ENCODE results near the gene SOBP. TPM values are rescaled to one million over a fixed set of nuclear protein-coding genes. Genes with fewer than 3 reads are reported as not detected.

Gene SOBP
- total RNA-seq, 1 experiment from 2014 or later, result 0.22 TPM

DNA sequence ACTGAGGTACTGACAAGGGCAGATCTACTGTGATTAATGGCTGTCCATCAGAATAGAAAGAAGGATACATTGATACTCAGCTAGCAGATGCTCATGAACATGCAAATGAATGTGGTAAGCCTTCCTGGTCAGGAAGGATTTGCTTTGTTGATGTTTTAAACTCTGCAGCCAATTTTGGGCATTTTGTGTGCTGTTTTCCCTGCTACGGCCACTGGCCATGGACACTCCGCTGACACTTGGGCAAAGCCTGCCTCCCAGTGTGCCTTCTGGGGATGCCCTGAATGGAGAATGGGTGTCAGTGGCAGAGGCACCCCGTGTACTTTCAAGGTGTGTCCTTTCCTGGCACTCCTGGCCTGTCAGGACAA, 113.1 kb downstream of the SOBP start:
- Histone ChIP-seq H2AFZ (no peak overlapping the region), H3K4me3 (no peak overlapping the region), H3K27ac (no peak overlapping the region), H3K4me2 (no peak overlapping the region), H4K20me1 (ENCODE audit: insufficient read depth) (no peaks in the 10 kb centered on the region), H3F3A (ENCODE audit: insufficient read depth, low read depth) (0 out of 2 replicates have a peak, but pooled peaks cover 5% of the 10 kb centered on the region), H3K9me2 (ENCODE audit: insufficient read depth) (no peaks in the 10 kb centered on the region), H3K9me3 (ENCODE audit: insufficient read depth, low read depth) (no peaks in the 10 kb centered on the region), H3K27me3 (ENCODE audit: insufficient read depth, low read depth) (no peaks in the 10 kb centered on the region), H3K4me1 (replicated peaks; ENCODE audit: insufficient read depth) (peaks cover 20% of the 10 kb centered on the region), H3K36me3 (ENCODE audit: low read depth) (no peaks in the 10 kb centered on the region), H3K79me2 (ENCODE audit: low read depth) (no peaks in the 10 kb centered on the region)
- no peak for DNase-seq
- intact Hi-C loops (cut with micrococcal nuclease; ENCODE audit: unreplicated experiment), result no loop called here
- ChIA-PET POLR2A (ENCODE audit: unreplicated experiment) (no interaction called here), CTCF (no interaction called here)
- no peak for TF ChIP-seq EZH2 (IDR thresholded peaks at IDR 0.05; ENCODE audit: low read depth)
- TF ChIP-seq, protein P1, sequence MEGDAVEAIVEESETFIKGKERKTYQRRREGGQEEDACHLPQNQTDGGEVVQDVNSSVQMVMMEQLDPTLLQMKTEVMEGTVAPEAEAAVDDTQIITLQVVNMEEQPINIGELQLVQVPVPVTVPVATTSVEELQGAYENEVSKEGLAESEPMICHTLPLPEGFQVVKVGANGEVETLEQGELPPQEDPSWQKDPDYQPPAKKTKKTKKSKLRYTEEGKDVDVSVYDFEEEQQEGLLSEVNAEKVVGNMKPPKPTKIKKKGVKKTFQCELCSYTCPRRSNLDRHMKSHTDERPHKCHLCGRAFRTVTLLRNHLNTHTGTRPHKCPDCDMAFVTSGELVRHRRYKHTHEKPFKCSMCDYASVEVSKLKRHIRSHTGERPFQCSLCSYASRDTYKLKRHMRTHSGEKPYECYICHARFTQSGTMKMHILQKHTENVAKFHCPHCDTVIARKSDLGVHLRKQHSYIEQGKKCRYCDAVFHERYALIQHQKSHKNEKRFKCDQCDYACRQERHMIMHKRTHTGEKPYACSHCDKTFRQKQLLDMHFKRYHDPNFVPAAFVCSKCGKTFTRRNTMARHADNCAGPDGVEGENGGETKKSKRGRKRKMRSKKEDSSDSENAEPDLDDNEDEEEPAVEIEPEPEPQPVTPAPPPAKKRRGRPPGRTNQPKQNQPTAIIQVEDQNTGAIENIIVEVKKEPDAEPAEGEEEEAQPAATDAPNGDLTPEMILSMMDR (conservative IDR thresholded peaks at IDR 0.05), result no peak
- BruUV-seq (replicated peaks), result no TSS peak

DNA sequence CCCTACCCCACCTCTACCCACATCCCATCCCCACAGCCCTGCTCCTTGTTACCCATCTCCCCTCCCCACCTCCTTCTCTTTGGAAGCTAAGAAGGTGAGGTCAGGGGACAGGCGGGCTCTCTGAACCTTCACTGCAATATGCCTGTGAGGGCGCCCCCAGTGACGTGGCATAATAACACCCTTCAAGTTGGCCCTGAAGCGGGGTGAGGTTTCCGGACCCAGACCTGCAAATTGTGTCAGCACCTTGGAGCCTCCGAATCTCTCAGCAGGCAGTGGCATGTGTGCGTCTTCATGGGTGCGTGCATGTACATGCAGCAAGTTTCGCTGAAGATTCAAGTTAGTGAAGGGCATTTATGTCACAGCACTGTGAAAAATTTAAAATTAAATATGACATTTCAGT, 114.6 kb downstream of the SOBP start:
- intact Hi-C loops (cut with micrococcal nuclease; ENCODE audit: unreplicated experiment), result no loop called here
- no peak overlapping the region for H3K27ac ChIP-seq

DNA sequence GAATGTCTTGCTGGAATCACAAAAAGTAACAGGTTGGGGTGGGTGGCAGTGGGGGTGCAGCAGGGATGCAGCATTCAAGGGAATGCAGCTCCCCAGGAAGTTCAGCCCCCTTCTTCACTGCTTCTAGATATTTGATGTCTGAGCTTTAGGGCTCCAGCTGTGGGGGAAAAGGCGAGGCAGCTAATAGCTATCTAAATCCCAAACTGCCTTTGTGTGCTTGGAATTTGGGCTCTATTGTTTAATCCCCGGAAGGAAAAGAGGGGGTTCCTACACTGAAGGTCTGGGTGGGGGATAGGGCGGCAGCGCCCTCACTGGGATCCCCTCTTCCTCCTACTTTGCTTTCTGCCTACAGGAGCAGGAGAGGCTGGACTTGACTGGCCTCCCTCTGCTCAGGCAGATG, 116.5 kb downstream of the SOBP start:
- DNase-seq, result no peak
- Histone ChIP-seq H3K79me2 (ENCODE audit: low read depth) (no peaks in the 10 kb centered on the region), H4K20me1 (ENCODE audit: insufficient read depth) (no peaks in the 10 kb centered on the region), H3K4me1 (replicated peaks; ENCODE audit: insufficient read depth) (peaks cover 11% of the 10 kb centered on the region), H3K27ac (no peak overlapping the region), H2AFZ (no peak overlapping the region), H3K9me2 (ENCODE audit: insufficient read depth) (no peaks in the 10 kb centered on the region), H3K9me3 (ENCODE audit: insufficient read depth, low read depth) (no peaks in the 10 kb centered on the region), H3K4me2 (no peak overlapping the region), H3K4me3 (no peak overlapping the region), H3K27me3 (ENCODE audit: insufficient read depth, low read depth) (no peaks in the 10 kb centered on the region), H3F3A (ENCODE audit: insufficient read depth, low read depth) (0 out of 2 replicates have a peak, but pooled peaks cover 5% of the 10 kb centered on the region), H3K36me3 (ENCODE audit: low read depth) (no peaks in the 10 kb centered on the region)
- TF ChIP-seq EZH2 (IDR thresholded peaks at IDR 0.05; ENCODE audit: low read depth), result no peak
- TF ChIP-seq, protein P1 (conservative IDR thresholded peaks at IDR 0.05), result no peak
- CTCF ChIA-PET, result no interaction called here
- no TSS peak for BruUV-seq (replicated peaks)
- intact Hi-C loops (cut with micrococcal nuclease; ENCODE audit: unreplicated experiment), result no loop called here
- POLR2A ChIA-PET (ENCODE audit: unreplicated experiment), result interaction anchor here (0.7 kb wide), 1 partner anchor 18 kb away, joined by 3 read pairs; no protein-coding TSS in a partner anchor

More for the DNA sequence above, 114.6 kb downstream of the SOBP start:
- no peaks in the 10 kb centered on the region for H3K27me3 ChIP-seq (ENCODE audit: insufficient read depth, low read depth)
- H3K36me3 ChIP-seq (ENCODE audit: low read depth), result no peaks in the 10 kb centered on the region
- peaks cover 20% of the 10 kb centered on the region for H3K4me1 ChIP-seq (replicated peaks; ENCODE audit: insufficient read depth)
- H3K4me2 ChIP-seq, result no peak overlapping the region
- no peak overlapping the region for H3K4me3 ChIP-seq
- 0 out of 2 replicates have a peak, but pooled peaks cover 5% of the 10 kb centered on the region for H3F3A ChIP-seq (ENCODE audit: insufficient read depth, low read depth)
- no peaks in the 10 kb centered on the region for H4K20me1 ChIP-seq (ENCODE audit: insufficient read depth)
- ChIA-PET CTCF (no interaction called here), POLR2A (ENCODE audit: unreplicated experiment) (no interaction called here)
- H3K79me2 ChIP-seq (ENCODE audit: low read depth), result no peaks in the 10 kb centered on the region
- no peak for DNase-seq
- no peaks in the 10 kb centered on the region for H3K9me3 ChIP-seq (ENCODE audit: insufficient read depth, low read depth)
- no peak for TF ChIP-seq EZH2 (IDR thresholded peaks at IDR 0.05; ENCODE audit: low read depth)
- TF ChIP-seq, protein P1 (conservative IDR thresholded peaks at IDR 0.05), result no peak
- H2AFZ ChIP-seq, result no peak overlapping the region
- no TSS peak for BruUV-seq (replicated peaks)
- H3K9me2 ChIP-seq (ENCODE audit: insufficient read depth), result no peaks in the 10 kb centered on the region

All from PC-9 (cell line).